ENCODE results near the gene FNBP1L. TPM values are rescaled to one million over a fixed set of nuclear protein-coding genes. Genes with fewer than 3 reads are reported as not detected.

The FNBP1L gene
- total and polyA plus RNA-seq, 7 donors, result 13.4 to 30.7 (median 20.1) TPM

DNA sequence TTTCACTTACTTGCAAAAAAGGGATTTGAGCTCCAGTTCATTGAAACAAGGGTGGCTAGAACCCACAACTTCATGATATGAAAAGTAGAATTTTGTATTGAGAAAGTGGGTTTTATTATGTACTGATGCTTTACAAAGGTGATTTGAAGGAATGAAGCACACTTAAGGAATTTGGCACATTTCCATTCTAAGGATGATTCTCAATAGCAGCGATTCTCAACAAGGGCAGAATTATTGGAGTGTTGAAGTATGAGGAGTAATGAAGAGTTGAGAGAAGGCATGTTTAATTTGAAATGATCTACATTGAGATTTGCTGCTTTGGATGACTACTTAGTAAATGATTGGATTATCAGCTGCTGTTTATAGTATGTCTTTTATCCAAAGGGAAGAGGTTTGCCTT is 54.7 kb downstream of the FNBP1L start:
- intact Hi-C loops (cut with DNase I), result no loop called here
- no peak for TF ChIP-seq POLR2AphosphoS5 (IDR thresholded peaks at IDR 0.05)
- TF ChIP-seq EP300 (IDR thresholded peaks at IDR 0.05), result no peak
- no peak for TF ChIP-seq POLR2A (IDR thresholded peaks at IDR 0.05)
- TF ChIP-seq, protein P1, sequence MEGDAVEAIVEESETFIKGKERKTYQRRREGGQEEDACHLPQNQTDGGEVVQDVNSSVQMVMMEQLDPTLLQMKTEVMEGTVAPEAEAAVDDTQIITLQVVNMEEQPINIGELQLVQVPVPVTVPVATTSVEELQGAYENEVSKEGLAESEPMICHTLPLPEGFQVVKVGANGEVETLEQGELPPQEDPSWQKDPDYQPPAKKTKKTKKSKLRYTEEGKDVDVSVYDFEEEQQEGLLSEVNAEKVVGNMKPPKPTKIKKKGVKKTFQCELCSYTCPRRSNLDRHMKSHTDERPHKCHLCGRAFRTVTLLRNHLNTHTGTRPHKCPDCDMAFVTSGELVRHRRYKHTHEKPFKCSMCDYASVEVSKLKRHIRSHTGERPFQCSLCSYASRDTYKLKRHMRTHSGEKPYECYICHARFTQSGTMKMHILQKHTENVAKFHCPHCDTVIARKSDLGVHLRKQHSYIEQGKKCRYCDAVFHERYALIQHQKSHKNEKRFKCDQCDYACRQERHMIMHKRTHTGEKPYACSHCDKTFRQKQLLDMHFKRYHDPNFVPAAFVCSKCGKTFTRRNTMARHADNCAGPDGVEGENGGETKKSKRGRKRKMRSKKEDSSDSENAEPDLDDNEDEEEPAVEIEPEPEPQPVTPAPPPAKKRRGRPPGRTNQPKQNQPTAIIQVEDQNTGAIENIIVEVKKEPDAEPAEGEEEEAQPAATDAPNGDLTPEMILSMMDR (IDR thresholded peaks at IDR 0.05), result no peak
- no peaks in the 10 kb centered on the region for H3K27me3 ChIP-seq
- WGBS, 2 donors, result 82 to 95% methylated on average over 1 of the region's 1 CpG
- H3K27ac ChIP-seq, result no peak overlapping the region
- DNase-seq, result no peak
- H3K4me1 ChIP-seq, result no peaks in the 10 kb centered on the region
- no peaks in the 10 kb centered on the region for H3K9me3 ChIP-seq
- no peak overlapping the region for H3K4me3 ChIP-seq
- no peaks in the 10 kb centered on the region for H3K36me3 ChIP-seq

DNA sequence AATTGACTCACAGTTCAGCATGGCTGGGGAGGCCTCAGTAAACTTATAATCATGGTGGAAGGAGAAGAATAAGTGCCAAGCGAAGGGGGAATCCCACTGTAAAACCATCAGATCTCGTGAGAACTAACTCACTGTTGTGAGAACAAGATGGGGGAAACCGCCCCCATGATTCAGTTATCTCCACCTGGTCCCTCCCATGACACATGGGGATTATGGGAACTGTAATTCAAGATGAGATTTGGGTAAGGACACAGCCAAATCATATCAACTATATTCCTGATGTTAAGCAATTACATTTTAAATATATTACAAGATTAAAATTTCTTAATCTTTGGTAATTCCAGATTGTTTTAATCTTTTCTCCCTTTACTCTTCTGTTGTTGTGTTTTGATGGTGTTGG is 55.2 kb downstream of the FNBP1L start:
- Histone ChIP-seq H3K27me3 (no peaks in the 10 kb centered on the region), H3K4me1 (no peaks in the 10 kb centered on the region), H3K27ac (no peak overlapping the region), H3K36me3 (no peaks in the 10 kb centered on the region), H3K4me3 (no peak overlapping the region), H3K9me3 (no peaks in the 10 kb centered on the region)
- no peak for TF ChIP-seq EP300 (IDR thresholded peaks at IDR 0.05)
- TF ChIP-seq, protein P1 (IDR thresholded peaks at IDR 0.05), result no peak
- no peak for TF ChIP-seq POLR2AphosphoS5 (IDR thresholded peaks at IDR 0.05)
- no peak for TF ChIP-seq POLR2A (IDR thresholded peaks at IDR 0.05)
- WGBS, 2 donors, result 92 to 93% methylated on average over 3 of the region's 3 CpGs
- no peak for DNase-seq
- intact Hi-C loops (cut with DNase I), result no loop called here

DNA sequence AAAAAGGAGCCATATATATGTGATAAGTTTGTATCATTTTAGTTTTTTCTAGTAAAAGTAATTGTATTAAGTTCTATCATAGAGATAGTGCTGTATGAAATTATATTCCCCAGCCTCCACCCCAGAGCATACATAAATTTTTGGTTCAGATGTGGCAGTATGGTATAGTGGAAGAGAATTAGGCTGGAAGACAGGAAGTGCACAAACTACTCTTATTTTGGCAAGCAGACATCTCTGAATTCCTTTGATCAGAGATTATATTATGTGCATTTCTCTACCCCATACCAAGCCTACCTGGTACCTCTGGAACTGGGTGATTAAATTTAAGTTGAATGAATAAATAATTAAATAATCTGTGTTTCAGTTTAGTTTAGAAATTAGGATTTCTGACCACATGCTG is 55.9 kb downstream of the FNBP1L start:
- no peaks in the 10 kb centered on the region for H3K36me3 ChIP-seq
- intact Hi-C loops (cut with DNase I), result no loop called here
- no peaks in the 10 kb centered on the region for H3K4me1 ChIP-seq
- no peaks in the 10 kb centered on the region for H3K27me3 ChIP-seq
- no peak for DNase-seq
- no peaks in the 10 kb centered on the region for H3K9me3 ChIP-seq
- H3K27ac ChIP-seq, result no peak overlapping the region
- H3K4me3 ChIP-seq, result no peak overlapping the region
- TF ChIP-seq POLR2A (IDR thresholded peaks at IDR 0.05) (no peak), EP300 (IDR thresholded peaks at IDR 0.05) (no peak), POLR2AphosphoS5 (IDR thresholded peaks at IDR 0.05) (no peak)
- TF ChIP-seq, protein P1 (IDR thresholded peaks at IDR 0.05), result no peak

DNA sequence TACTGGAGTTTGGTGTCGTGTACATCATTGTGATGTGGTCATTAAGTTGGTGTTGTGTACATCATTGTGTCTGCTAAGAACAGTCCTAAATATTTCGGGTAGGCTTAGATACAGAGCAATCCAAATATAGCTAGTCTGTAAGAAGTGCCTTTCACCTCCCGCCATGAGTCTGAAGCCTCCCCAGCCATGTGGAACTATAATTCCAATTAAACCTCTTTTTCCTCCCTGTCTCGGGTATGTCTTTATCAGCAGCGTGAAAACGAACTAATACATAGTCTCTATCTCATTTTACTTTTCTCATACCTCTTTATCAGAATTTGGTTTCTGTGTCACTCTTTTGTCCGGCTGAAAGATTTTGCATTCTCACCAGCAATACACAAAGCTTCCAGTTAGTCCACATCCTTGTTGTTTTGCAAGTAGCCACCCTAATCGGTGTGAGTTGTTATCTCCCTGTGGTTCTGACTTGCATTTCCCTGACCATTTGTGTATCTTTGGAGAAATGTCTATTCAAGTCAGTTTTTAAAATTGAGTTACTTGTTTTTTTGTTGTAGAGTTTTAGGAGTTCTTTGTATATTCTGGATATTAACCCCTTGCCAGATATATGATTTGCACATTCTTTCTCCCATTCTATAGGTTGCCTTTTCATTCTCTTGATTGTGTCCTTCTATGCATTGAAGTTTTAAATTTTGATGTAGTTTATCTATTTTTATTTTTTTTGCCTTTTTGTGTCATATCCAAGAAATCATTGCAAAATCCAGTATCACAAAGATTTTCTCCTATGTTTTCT is 56.5 kb downstream of the FNBP1L start:
- Histone ChIP-seq H3K4me1 (no peaks in the 10 kb centered on the region), H3K9me3 (no peaks in the 10 kb centered on the region), H3K36me3 (no peaks in the 10 kb centered on the region), H3K4me3 (no peak overlapping the region), H3K27ac (no peak overlapping the region), H3K27me3 (no peaks in the 10 kb centered on the region)
- no peak for DNase-seq
- no peak for TF ChIP-seq EP300 (IDR thresholded peaks at IDR 0.05)
- no peak for TF ChIP-seq POLR2A (IDR thresholded peaks at IDR 0.05)
- TF ChIP-seq, protein P1 (IDR thresholded peaks at IDR 0.05), result no peak
- no peak for TF ChIP-seq POLR2AphosphoS5 (IDR thresholded peaks at IDR 0.05)
- WGBS, 2 donors, result 87 to 89% methylated on average over 8 of the region's 8 CpGs
- intact Hi-C loops (cut with DNase I), result no loop called here

DNA sequence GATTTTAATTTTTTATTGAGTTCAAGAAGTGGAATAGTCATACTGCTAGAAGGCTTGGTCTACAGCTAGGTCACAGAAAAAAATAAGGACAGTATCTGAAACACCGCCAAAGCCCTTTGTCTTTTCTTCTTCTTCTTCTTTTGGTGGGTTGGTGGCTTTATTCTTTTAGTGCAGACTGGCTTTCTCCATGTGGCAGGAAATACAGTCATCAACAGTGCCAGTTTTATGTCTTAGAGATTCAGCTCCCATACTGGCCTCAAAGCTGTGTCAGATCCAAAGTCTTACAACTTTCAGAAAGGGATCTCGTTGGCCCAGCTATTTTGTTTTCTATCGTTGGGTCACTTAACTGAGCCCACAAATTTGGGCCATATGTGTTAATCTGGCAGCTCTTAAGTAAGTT is 58.2 kb downstream of the FNBP1L start:
- 77 to 90% methylated on average over 3 of the region's 3 CpGs for WGBS, 2 donors
- H3K27ac ChIP-seq, result no peak overlapping the region
- intact Hi-C loops (cut with DNase I), result no loop called here

More for the DNA sequence above, 58.2 kb downstream of the FNBP1L start:
- H3K4me3 ChIP-seq, result no peak overlapping the region
- H3K9me3 ChIP-seq, result no peaks in the 10 kb centered on the region
- H3K27me3 ChIP-seq, result no peaks in the 10 kb centered on the region
- H3K4me1 ChIP-seq, result no peaks in the 10 kb centered on the region
- no peaks in the 10 kb centered on the region for H3K36me3 ChIP-seq
- DNase-seq, result no peak
- no peak for TF ChIP-seq POLR2A (IDR thresholded peaks at IDR 0.05)
- TF ChIP-seq POLR2AphosphoS5 (IDR thresholded peaks at IDR 0.05), result no peak
- TF ChIP-seq, protein P1 (IDR thresholded peaks at IDR 0.05), result no peak
- TF ChIP-seq EP300 (IDR thresholded peaks at IDR 0.05), result no peak
